Measurements from ENCODE around the gene COL15A1.
"Not testable (repeated sequence)": the region's sequence is repeated elsewhere in the genome, so short reads cannot be mapped to it uniquely, and the experiment has no call there.

COL15A1 gene

DNA sequence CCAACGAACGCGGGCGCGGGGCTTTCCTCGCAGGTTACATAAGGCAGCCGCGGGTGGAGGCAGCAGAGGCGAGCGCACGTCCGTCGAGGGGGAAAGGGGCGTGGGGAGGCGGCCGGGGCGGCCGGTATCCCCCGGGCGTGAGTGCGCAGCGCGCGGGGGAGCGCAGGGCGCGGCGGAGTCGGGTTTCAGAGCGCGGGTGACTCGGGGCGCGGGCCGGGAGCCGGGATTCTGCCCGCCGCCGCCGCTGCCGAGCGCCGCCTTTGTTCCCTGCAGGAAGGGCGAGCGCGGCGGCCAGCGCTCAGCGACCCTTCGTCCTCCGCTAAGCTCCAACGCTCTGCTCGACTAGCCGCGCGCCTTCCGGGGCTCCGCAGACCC, at the start of gene COL15A1:
Gene COL15A1, plus strand, starts transcription at position 226 of the 375 bp plus-strand sequence. CDS start 155 bp downstream, outside the sequence.
- DNase-seq (ENCODE audit: low read depth) = peak; percentile 41

GRCh38 chr9:98894171-98894570, 49.5 kb upstream of the COL15A1 start:
- no peak for DNase-seq (ENCODE audit: low read depth)

GRCh38 chr9:98894761-98895160, 48.9 kb upstream of the COL15A1 start:
- DNase-seq (ENCODE audit: low read depth) = no peak

DNA sequence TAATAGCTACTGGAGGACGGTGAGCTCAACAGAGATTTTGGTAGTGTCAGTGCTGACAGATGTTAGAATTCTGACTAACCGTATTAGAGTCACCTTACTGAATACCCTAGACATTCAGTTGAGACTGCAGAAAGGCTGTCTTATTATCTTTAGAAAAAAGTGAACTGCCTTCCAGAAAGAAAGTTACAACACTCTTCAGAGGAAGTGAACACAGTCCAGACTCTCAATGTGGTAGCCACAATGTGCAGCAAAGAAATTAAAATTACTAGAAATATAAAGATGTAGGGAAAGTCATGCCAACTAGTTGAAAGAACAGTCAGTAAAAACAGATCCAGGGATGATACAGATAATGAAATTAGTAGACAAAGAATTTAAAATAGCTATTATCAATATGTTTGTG, 47.1 kb upstream of the COL15A1 start:
- no peak for DNase-seq (ENCODE audit: low read depth)

GRCh38 chr9:98897745-98898144, 46.0 kb upstream of the COL15A1 start:
- peak; percentile 61 for DNase-seq (ENCODE audit: low read depth)

DNA sequence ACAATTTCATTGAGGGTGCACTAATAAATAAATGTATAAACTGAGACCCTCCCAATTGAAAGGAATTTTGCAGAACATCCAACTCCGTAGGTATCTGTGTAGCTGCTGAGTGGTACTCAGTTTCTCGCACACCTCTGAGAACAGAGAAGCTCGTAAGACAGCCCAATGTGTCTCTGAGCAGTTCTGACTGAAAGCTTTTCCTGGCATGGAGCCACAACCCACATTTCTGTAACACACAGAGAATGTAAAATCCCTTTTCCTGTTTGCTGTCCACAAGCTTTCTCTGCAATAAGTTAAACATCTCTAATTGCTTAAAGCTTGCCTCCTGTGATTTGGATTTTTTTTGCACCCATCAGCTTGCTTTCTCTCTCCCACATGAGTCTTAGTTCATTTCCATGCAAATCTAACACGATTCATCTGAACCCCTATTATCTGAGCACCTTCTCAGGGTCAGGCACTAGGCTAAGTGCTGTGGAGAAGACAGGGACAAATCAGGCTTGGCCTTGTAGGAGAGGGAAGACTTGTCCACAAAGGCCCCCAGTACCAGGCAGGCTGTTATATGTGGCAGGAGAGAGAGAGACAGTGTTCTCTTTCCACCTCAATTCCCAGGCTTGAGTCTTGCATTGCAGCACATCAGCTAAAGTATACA, 44.2 kb upstream of the COL15A1 start:
- peak; percentile 94 for DNase-seq (ENCODE audit: low read depth)

DNA sequence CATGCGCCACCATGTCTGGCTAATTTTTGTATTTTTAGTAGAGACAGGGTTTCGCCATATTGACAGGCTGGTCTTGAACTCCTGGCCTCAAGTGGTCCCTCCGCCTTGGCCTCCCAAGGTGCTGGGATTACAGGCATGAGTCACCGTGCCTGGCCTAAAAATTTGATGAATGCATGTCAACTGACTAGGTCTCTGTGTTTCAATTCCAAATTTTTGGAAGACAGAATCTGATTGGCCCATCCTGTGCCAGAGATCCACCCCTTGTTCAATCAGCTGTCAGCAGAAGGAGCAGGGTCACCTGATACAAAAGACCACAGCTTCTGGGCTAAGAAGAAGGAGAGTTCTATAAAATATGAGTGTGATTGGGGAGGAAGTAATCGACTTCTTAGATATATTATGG, 43.5 kb upstream of the COL15A1 start:
- DNase-seq (ENCODE audit: low read depth) = no peak

DNA sequence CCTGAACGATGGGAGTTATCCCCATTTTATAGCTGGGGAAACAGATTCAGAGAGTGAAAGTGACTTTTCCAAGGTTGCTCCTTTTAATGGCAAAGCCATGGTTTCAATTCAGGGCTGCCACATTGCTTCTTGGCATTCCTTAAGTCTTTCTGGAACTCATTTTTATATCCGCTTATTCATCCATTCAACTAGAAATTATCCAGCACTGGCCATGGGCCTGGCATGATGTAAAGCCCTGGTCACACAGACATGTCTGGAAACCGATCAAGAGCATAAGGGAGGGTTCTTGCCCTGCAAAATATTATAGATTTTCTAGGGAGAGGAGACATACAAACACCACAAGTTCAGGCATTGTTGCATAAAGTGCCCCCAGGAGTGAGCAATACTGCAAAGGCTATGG, 43.0 kb upstream of the COL15A1 start:
- no peak for DNase-seq (ENCODE audit: low read depth)

DNA sequence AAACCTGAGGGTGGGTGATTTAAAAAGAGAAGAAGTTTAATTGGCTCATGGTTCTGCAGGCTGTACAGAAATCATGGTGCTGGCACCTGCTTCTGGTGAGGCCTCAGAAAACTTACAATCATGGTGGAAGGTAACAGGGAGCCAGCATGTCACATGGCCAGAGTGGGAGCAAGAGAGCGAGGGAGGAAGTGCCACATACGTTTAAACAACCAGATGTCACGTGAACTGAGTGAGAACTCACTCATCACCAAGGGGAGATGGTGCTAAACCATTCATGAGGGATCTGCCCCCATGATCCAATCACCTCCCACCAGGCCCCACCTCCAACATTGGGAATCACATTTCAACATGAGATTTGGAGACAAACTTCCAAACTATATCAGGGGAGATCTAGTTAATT, 41.9 kb upstream of the COL15A1 start:
- DNase-seq (ENCODE audit: low read depth) = not testable (repeated sequence)

DNA sequence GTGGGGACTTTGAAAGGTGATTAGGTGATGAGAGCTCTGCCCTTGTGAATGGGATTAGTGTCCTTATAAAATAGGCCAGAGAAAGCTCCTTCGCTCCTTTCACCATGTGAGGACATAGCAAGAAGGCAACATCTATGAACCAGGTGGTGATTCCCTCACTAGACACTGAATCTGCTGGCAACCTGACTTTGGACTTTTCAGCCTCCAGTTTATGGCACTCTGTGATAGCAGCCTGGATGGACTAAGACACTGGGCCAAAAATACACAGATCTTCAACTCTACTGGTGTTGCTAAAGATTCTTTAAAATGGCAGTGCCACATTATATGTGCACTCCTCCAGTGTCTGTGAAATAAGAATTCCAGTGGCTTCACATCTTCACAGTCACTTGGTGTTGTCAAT, 41.2 kb upstream of the COL15A1 start:
- no peak for DNase-seq (ENCODE audit: low read depth)

- DNase-seq (ENCODE audit: low read depth) = no peak
Observed at GRCh38 chr9:98902925-98903324, 40.8 kb upstream of the COL15A1 start.

DNA sequence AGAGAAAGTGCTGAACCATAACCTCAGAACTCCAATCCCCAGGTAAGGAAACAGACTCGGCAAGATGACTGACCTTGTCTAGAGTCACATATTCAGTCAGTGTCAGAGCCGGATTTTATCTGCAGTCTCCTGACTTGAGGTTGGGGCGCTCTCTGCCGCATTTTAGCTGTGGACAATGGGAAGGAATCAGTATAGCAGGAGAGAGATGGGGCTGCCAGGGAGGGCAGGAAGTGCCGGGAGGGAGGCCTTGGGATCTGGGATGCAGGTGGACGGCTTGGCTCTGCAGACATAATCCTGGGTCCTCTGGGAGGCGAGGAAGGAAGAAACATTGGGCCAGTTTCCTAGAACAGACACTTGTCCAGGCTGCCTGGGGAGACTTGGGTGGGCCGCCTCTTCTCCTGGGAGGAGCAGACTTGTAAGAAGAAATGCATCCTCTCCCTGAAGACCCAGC, 39.7 kb upstream of the COL15A1 start:
- DNase-seq (ENCODE audit: low read depth) = no peak

- DNase-seq (ENCODE audit: low read depth) = no peak
Observed at GRCh38 chr9:98905015-98905414, 38.7 kb upstream of the COL15A1 start.

DNA sequence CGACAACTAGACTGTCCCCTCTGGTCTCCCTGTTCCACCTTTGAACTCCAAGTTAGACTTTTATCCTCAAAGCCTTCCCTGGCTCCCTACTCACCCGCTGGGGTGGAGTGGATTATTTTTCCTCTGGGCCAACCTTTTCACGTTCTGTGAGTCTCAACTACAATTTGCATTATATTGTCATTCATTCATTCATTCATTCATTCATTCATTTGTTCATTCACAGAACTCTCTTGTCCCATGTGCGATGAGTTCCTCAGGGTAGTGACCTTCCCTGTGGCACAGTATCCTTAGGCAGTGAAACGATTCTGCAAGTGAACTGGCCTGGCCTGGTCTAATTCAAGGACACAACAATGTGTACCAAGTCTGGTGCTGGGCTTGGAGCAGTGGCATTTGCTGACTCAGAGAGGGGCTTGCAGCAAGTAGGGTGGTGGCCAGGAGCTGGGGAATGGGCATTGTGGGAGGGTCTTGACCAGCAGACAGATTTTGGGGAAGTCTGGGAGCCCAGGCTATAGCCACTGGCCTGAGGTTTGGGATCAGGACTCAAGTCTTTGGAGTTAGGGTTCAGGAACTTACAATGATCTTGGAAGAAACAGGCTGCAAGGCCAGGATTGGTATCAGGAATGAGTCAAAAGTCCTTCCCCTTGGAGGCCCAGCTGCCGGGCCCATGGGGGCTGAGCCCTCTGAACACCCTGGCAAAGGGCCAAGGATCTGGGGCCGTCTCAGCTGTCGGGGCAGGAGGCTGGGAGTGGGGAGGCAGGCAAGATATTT, 37.2 kb upstream of the COL15A1 start:
- DNase-seq (ENCODE audit: low read depth) = peak; percentile 82

DNA sequence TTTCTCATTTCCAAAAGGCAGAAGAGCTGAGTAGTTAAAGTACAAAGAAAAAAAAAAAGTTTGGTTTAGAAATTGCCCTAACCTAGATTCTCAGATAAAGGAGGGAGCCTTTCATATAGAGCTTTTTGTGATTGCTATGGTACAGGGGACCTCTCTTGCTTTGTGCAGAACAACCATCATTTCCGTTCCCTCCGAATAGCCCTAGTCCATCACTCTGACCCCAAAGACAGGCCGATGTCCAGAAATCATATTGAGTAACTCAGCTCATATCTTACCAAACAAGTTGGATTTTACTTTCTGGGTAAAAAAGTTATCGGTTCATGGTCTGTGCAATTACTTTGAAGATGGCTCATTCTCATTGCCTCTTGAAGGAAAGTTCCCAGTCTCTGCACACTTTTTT, 36.7 kb upstream of the COL15A1 start:
- DNase-seq (ENCODE audit: low read depth) = no peak

GRCh38 chr9:98908897-98909634, 34.6 kb upstream of the COL15A1 start:
- DNase-seq (ENCODE audit: low read depth) = peak; percentile 91

GRCh38 chr9:98909935-98910334, 33.8 kb upstream of the COL15A1 start:
- DNase-seq (ENCODE audit: low read depth) = peak; percentile 48

GRCh38 chr9:98911042-98911441, 32.7 kb upstream of the COL15A1 start:
- no peak for DNase-seq (ENCODE audit: low read depth)

- not testable (repeated sequence) for DNase-seq (ENCODE audit: low read depth)
Observed at GRCh38 chr9:98911738-98912137, 32.0 kb upstream of the COL15A1 start.

DNA sequence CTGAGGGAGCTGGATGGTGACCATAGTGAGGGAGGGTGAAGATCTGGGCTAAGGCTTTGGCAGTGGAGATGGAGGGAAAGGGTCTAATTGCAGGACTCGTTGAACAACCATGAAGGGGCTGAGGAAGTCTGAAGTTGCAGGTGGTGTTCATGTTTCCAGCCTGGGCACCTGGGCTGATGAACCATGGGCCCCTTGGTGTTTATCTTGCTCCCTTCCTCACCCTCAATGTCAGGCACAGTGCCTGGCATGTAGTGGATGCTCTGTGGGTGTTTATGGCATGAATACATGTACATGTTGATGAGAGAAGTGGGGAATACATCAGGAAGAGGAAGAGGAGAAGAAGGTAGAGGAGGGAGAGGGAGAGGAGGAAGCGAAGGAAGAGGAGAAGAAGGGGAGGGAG, 31.3 kb upstream of the COL15A1 start:
- DNase-seq (ENCODE audit: low read depth) = no peak

DNA sequence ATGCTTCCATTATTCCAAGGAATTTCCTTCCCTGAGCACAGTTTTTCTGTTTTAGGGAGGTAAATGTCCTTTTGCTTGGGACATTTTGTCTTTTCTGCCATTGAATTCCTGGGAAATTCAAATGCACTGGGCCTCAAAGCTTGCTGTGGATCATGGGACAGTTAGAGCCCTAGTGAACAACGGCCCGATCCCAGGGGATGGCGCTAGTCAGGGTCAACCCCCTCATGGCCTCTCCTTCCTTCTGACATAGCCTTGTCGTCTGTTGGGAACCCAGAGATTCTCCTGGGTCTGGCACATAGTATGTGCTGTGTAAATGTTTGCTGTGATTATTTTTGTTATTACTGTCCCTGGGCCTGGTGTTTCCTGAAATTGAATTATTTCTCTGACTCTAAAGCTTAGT, 30.7 kb upstream of the COL15A1 start:
- DNase-seq (ENCODE audit: low read depth) = no peak

DNA sequence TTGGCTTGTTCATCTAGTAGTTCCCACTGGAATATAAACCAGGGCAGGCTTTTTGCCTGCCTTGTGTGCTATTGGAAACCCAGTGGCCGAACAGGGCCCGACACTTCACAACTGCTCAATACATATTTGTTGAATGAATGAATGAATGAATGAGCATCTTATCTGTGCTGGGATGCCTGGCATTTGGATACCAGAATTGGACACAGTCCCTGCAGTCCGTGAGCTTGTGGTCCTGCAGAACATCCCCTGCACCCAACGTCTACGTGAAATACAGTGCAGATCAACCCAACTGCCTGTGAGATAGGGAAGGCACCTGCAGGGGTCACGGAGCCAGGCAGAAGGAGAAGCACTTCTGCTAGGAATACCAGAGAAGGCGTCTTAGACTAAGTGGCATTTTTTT, 30.0 kb upstream of the COL15A1 start:
- no peak for DNase-seq (ENCODE audit: low read depth)

- no peak for DNase-seq (ENCODE audit: low read depth)
Observed at GRCh38 chr9:98915599-98915998, 28.1 kb upstream of the COL15A1 start.
